ENCODE data around the gene CAMTA2. TPM values are rescaled to one million over a fixed set of nuclear protein-coding genes. Genes with fewer than 3 reads are reported as not detected.

Gene CAMTA2
- total RNA-seq, 2 experiments from 2014 or later: 107 to 108 TPM

DNA sequence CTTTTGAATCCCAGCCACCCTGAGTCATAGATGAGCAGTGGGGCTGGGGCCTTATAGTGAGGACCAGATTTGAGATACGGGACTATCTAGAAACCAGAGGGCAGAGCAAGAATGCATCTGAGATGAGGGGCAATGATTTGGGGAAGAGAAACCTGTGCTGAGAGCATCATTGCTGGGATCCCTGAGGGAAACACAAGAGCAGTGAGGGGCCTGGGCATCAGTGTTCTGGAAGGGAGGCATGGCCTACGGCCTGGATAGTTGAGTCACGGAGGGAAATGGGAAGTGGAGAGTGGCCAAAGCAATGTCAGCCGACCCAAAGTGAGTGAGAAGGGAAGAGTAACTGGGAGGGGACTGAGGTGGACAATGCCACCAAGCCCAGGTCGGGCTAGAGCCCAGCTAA is 5.2 kb downstream of the CAMTA2 start:
- no peaks in the 10 kb centered on the region for H3K27me3 Mint-ChIP-seq
- no peak overlapping the region for H3K4me3 Mint-ChIP-seq
- no peak overlapping the region for H3K27ac Mint-ChIP-seq
- no peak for DNase-seq
- no peaks in the 10 kb centered on the region for H3K9me3 Mint-ChIP-seq
- peaks cover 23% of the 10 kb centered on the region for H3K4me1 Mint-ChIP-seq
- H3K36me3 Mint-ChIP-seq: peaks cover 22% of the 10 kb centered on the region

DNA sequence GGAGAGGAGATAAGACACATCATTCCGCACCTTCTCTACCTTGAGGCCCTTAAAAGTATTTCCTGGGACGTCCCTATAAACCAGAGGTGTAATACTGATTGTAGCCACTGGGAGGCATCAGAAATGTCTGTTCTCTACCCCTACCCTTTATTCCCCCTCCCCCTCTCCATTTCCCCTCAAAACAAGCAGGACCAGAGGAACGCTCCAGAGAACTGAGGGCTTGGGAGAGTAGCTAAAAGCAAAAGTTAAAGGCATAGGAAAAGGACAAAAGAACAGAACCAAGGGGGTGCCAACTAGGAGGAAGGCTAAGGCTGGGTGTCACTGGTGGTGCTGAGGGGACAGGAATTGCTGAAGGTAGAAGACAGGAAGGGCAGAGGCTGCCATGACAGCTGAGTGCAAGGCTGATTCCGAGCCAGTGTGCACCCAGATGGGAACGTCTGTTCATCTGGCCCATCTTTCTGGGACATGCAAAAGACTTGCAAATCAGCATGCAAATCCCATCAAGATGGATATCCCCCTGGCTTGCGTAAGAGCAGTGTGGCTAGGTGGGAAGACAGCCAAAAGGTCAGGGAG is 6.7 kb downstream of the CAMTA2 start:
- Mint-ChIP-seq H3K4me3 (no peak overlapping the region), H3K27ac (peak overlapping the region; percentile 46), H3K4me1 (peaks cover 15% of the 10 kb centered on the region), H3K27me3 (no peaks in the 10 kb centered on the region), H3K36me3 (peaks cover 22% of the 10 kb centered on the region), H3K9me3 (no peaks in the 10 kb centered on the region)
- DNase-seq: peak; percentile 22

DNA sequence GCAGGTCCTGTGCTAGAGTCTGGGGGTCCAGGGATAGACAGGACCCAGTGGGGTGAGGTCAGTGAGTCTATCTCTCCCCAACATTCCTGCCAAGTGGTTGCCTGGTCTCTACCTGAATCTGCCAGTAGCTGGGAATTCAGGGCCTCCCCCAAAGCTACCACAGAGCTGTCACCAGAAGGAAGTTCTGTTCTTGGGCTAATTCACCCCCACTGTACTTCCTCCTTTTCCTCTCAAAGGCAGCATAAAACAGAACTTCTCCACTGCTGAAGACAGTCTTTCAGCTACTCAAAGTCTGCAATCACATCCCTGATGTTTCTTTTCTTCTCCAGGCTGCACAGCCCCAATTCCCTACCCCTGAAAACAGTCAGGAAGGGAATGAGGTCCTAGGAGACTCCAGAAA is 8.7 kb downstream of the CAMTA2 start:
- Mint-ChIP-seq H3K27ac (peak overlapping the region; percentile 18), H3K4me3 (no peak overlapping the region), H3K4me1 (peaks cover 15% of the 10 kb centered on the region), H3K36me3 (peaks cover 36% of the 10 kb centered on the region), H3K9me3 (no peaks in the 10 kb centered on the region), H3K27me3 (no peaks in the 10 kb centered on the region)
- no peak for DNase-seq

DNA sequence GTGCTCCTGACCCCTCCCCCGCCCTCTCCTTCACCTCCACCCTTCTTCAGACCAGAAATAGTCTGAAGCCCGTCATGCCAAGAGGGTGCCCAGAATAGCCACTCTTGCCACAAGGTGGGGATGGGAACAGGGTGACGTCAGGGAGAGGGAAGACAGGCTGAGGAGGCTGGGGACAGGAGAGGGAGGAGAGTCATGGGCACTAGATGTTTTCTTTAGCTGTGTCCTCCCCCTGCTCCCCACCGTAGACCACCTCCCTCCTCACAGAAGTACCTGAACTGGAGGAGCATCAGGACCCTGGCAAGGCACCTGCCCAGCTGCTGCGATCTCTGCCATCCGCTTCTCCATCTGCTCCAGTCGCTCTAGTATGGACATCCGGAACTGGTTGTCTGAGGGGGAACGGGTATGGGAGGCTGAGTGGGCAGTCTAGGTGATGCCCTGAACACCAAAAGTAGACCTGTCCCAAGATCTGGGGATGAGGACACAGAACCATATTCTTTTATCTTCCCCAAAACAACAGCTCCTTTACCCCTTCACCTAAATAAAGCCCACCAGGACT is 13.3 kb downstream of the CAMTA2 start:
- DNase-seq: no peak
- H3K9me3 Mint-ChIP-seq: no peaks in the 10 kb centered on the region
- peaks cover 24% of the 10 kb centered on the region for H3K4me1 Mint-ChIP-seq
- H3K27ac Mint-ChIP-seq: peak overlapping the region; percentile 7
- peaks cover 25% of the 10 kb centered on the region for H3K36me3 Mint-ChIP-seq
- H3K4me3 Mint-ChIP-seq: no peak overlapping the region
- H3K27me3 Mint-ChIP-seq: peaks cover under 1% of the 10 kb centered on the region

DNA sequence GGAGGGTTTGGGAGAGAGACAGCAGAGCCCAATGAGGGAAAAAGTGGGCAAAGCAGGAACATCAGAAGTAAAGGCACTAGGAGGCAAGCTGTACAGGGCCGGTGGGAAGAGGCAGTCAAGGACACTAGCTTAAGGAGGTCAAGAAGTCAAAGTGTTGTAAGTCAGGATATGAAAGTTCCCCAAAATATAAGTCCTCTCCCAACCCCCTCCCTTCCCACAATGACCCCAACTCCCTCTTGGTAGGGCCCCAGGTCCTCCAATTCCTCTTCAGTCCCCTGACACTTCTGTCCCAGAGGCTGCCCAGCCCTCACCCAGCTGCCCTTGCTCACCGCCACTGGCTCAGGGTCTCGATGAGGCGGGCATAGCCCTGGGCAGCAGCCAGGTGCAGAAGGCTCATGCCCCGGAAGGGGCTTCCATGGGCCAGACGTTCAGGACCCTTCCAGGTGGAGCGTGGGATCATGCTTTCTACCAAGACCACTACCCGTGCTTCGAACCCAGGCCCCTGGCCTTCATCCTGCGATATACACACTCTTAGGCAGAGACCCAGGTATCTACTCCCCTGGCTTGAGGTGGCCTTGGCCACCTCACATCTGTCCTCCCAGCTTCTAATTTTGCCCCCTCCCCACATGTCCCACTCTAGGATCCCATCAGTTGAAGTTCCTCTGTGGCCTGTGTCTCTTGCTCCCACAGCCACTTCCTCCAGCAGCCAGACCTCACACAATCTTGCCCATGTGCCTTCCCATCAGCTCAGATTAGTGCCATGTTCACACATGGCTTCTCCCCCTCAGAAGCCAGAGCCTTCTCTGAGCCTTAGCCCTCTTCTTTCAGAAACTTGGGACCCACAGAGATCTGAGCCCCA is 14.0 kb downstream of the CAMTA2 start:
- peaks cover 22% of the 10 kb centered on the region for H3K36me3 Mint-ChIP-seq
- H3K4me1 Mint-ChIP-seq: peaks cover 30% of the 10 kb centered on the region
- no peak for DNase-seq
- H3K27ac Mint-ChIP-seq: peak overlapping the region; percentile 8
- H3K27me3 Mint-ChIP-seq: peaks cover 7% of the 10 kb centered on the region
- no peaks in the 10 kb centered on the region for H3K9me3 Mint-ChIP-seq
- H3K4me3 Mint-ChIP-seq: no peak overlapping the region

DNA sequence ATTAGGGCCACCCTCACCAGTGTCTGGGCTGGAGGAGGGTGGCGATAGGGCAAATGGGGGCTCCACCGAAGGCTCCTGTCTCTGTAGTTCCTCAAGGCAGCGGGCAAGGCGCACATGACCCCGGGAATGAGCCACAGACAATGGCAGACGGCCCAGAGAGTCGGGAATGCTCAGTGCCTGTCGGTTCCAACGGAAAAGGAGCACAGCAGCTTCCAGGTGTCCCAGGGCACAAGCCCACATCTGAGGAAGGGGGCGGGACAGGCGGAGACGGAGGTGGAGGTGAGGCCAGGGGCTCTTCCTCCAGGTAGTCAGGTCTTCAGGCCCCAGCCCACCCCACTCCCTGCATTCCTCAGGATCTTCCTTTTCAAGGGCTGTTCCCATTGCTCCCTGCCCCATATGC is 14.7 kb downstream of the CAMTA2 start:
- Mint-ChIP-seq H3K36me3 (peaks cover 20% of the 10 kb centered on the region), H3K27ac (peak overlapping the region; percentile 62), H3K9me3 (no peaks in the 10 kb centered on the region), H3K4me3 (no peak overlapping the region), H3K4me1 (peaks cover 30% of the 10 kb centered on the region), H3K27me3 (peaks cover 8% of the 10 kb centered on the region)
- no peak for DNase-seq

DNA sequence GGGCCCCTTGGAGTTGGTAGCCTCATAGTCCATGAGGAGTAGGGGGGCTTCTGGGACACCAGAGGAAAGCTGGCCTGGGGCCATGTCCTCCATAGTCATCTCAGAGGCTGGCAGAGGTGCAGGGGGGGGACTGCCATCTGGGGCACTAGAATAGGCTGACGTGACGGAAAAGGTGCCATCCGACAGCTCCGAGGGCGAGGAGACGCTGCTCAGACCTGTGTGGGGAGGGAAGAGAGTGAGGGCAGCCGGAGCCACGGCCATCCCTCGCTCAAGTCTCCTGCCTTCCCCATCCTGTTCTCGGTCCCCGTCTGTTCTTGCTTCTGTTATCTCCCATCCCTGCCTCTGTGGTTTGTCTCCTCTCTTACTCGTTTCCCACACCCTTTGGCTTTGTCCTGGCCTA is 15.2 kb downstream of the CAMTA2 start:
- no peak for DNase-seq
- Mint-ChIP-seq H3K36me3 (peaks cover 20% of the 10 kb centered on the region), H3K9me3 (no peaks in the 10 kb centered on the region), H3K4me3 (no peak overlapping the region), H3K27me3 (peaks cover 8% of the 10 kb centered on the region), H3K27ac (peak overlapping the region; percentile 62), H3K4me1 (peaks cover 30% of the 10 kb centered on the region)

DNA sequence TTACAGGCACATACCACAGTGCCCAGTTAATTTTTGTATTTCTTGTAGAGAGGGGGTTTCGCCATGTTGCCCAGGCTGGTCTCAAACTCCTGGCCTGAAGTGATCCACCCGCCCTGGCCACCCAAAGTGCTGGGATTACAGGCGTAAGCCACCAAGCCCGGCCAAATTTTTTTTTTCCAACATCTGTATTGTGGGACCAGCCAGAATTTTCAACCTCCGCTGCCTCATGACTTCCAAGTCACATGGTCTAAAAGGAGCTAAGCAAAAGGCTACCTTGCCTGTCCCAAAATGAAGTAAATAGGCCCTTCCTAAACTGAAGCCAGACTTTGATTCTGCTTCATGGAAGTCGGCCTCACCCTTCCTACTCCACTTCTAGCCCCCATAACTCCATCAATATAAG is 15.6 kb downstream of the CAMTA2 start:
- H3K36me3 Mint-ChIP-seq: peaks cover 20% of the 10 kb centered on the region
- H3K4me1 Mint-ChIP-seq: peaks cover 30% of the 10 kb centered on the region
- H3K4me3 Mint-ChIP-seq: no peak overlapping the region
- DNase-seq: no peak
- H3K27me3 Mint-ChIP-seq: peaks cover 8% of the 10 kb centered on the region
- no peaks in the 10 kb centered on the region for H3K9me3 Mint-ChIP-seq
- H3K27ac Mint-ChIP-seq: no peak overlapping the region

DNA sequence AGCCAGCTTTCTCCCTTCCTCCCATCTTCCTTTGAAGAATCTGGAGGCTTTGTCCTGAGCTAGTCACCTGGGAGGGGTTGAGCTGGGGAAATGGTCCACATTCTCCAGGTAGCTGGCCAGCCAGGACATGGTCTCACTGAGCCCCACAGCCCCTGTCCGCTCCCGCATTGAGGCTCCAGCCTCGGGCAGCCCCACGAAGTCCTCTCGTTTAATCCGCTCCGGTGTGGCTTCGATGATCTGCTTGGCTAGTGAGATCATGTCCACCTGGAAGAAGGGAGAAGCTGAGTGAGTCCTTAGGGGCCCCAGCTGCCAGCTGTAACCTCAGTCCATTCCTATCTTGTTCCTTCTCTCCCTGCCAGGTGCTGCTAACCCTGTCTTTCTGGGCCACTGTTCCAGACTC is 17.2 kb downstream of the CAMTA2 start:
- no peak overlapping the region for H3K27ac Mint-ChIP-seq
- H3K36me3 Mint-ChIP-seq: peaks cover 30% of the 10 kb centered on the region
- peak overlapping the region; percentile 25 for H3K4me3 Mint-ChIP-seq
- peaks cover 8% of the 10 kb centered on the region for H3K27me3 Mint-ChIP-seq
- peaks cover 36% of the 10 kb centered on the region for H3K4me1 Mint-ChIP-seq
- no peak for DNase-seq
- H3K9me3 Mint-ChIP-seq: peaks cover 1% of the 10 kb centered on the region

DNA sequence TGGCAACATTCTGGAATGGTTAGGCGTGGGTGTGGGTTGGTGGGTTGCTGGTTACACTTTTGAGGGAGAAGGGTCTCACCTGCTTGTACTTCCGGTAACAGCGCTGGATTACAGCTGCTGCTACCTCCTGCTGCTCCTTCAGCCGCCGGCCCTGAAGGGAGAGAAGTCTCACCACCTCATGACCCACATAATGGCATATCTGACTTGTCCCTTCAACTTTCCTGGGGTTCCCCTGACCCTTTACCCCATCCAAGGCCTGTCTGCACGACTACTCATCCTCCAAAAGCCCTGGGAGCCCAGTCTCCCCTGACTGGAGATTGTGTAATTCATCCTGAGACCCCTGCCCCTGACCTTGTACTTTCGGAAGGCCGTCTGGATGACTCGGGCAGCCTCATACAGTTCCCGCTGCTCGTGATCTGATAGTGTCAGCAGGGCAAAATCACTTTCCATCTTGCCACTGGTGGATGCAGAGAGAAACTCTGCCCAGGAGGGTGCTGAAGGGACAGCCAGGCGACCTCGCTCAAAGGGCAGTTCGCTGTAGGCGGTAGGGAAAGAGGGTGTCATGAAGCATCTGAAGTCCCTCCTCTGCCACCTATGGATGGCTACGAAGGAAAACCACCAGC is 17.8 kb downstream of the CAMTA2 start:
- peaks cover 36% of the 10 kb centered on the region for H3K4me1 Mint-ChIP-seq

DNA sequence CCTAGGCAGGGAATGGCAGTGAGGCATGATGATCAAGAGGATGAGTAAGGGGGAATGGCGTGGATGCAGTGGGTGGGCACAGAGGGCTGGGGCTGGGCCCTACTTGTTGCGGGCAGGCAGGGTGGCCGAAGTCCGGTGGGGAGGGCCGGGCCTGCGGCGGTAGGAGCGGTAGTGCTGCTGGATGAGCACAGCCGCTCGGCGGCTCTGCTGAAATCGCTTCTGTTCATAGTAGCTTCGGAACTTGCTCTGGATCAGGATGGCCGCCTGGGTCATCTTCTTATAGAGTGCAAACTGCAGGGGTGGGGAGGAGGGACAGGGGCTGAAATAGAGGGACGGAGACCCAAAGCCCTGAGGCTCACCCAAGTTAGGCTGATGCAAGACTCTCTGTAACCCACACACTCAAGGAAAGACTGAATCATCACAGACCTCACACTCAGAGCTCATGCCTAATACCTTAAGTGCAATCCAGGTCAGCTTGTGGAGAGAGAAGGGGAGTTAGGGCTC is 18.4 kb downstream of the CAMTA2 start:
- peak; percentile 68 for DNase-seq
- Mint-ChIP-seq H3K4me1 (peaks cover 37% of the 10 kb centered on the region), H3K36me3 (peaks cover 25% of the 10 kb centered on the region), H3K27me3 (peaks cover 8% of the 10 kb centered on the region), H3K27ac (no peak overlapping the region), H3K9me3 (peaks cover 1% of the 10 kb centered on the region), H3K4me3 (no peak overlapping the region)

More for the DNA sequence above, 17.8 kb downstream of the CAMTA2 start:
- no peak overlapping the region for H3K27ac Mint-ChIP-seq
- peaks cover 30% of the 10 kb centered on the region for H3K36me3 Mint-ChIP-seq
- H3K4me3 Mint-ChIP-seq: no peak overlapping the region
- H3K9me3 Mint-ChIP-seq: peaks cover 1% of the 10 kb centered on the region
- H3K27me3 Mint-ChIP-seq: peaks cover 8% of the 10 kb centered on the region
- peak; percentile 64 for DNase-seq

DNA sequence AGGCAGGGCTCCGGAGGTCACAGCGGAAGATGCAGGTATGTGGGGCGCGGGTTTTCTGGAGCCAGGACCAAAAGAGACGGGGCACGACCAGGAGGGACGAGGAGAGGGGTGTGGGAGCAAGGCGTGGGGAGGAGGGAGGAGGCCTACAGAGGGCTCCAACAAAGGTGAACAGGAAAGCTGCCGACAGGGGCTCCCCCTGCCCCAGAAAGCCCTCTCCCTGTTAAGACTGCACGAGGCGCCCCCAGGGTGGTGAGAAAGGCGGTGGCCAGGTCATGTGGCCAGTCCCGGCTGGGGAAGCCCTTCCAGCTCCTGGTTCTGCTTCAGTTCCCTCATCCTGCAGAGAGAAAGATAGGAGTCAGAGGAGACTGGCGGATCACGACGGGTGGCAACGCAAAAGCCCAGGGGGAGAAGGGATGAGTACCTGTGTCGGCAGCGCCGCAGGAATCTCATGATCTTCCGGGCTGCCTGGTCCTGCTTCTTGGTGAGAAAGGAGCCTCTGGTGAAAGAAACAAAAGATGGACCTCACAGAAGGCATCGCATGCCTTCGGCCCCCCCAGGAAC is 18.9 kb downstream of the CAMTA2 start:
- no peak overlapping the region for H3K4me3 Mint-ChIP-seq
- H3K9me3 Mint-ChIP-seq: peaks cover 1% of the 10 kb centered on the region
- H3K27me3 Mint-ChIP-seq: peaks cover 8% of the 10 kb centered on the region
- H3K4me1 Mint-ChIP-seq: peaks cover 35% of the 10 kb centered on the region
- H3K27ac Mint-ChIP-seq: no peak overlapping the region
- peaks cover 21% of the 10 kb centered on the region for H3K36me3 Mint-ChIP-seq
- DNase-seq: peak; percentile 54

DNA sequence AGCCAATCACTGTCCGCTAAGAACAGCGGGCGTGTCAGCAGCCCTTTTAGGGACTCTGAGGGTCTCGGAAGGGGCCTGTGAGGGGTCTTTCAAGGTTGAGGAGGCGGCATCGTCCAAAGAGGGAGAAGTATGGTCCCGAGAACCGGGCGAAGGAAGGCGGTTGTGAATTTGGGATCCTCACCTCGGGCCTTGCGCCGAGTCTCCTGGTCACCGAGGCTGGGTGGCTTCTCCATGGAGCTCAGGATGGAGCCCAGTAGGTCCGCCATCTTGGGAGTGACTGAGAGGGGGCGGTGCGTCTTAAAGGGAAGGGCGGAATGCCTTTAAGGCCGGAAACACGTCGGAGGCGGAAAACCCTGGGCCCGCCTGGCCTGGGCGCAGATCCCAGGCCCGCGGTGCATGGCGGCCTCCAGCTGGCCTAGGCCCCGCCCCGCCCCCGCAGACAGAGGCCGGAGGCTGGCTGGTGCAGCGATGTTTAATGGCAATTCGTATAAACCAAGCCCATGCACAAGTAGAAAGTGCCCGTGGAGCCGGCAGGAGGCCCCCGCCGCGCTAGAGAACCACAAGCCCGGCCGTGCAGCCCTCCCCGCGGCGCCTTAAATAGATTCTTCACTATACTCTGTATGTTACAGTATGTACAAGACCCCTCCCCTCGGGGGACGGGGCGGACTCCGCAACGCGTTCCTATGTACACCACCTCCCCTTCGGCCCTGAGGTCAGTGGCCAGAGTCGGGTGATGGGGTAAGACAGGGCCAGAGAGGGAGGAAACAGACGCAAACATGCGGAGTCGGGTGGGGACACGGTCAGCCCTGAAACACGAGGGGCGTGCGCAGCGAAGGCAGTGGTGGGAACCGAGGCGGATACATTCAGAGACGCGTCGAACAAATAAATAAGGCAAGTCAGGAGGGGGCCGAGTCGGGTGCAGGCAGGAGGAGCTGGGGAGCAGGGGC is 19.7 kb downstream of the CAMTA2 start, which contains the start of gene SPAG7:
Gene SPAG7, minus strand, starts transcription at position 279 of the 947 bp plus-strand sequence. Its CDS starts 13 bp downstream, at position 266.
- no peak within 1 kb of the TSS for H3K27ac Mint-ChIP-seq

More for the DNA sequence above, 19.7 kb downstream of the CAMTA2 start, which contains the start of gene SPAG7:
- Mint-ChIP-seq H3K36me3 (peaks cover 20% of the 10 kb centered on the region), H3K4me1 (peaks cover 35% of the 10 kb centered on the region), H3K27me3 (peaks cover 8% of the 10 kb centered on the region), H3K4me3 (no peak within 1 kb of the TSS), H3K9me3 (peaks cover 1% of the 10 kb centered on the region)
- DNase-seq: peak; percentile 94
